ENCODE data around the gene CRPPA. TPM values are rescaled to one million over a fixed set of nuclear protein-coding genes. Genes with fewer than 3 reads are reported as not detected.

The CRPPA gene
- total and polyA plus RNA-seq, 2 of the 4 experiments (the other 2 are of a cell fraction): 0.67 to 1.3 TPM

DNA sequence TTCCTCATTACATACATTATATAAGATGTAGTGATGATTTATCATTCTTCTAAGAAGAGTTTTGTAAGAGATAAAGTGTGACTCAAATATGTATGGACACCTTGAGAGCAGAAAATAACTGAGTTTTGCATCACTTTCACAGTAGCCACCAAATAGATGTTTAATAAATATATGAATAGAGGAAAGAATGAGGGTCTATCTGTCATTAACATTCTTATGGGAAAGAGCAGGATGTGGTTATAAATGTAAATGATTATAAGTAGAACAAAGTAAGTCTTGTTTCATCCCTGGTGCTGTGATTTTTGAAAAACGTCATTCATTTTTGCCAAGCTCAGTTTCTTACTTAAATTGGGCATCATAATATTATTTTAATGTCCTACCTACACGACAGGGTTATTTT lies 15.0 kb upstream of the CRPPA start:
- Histone ChIP-seq H4K20me1 (ENCODE audit: insufficient read depth, low read length) (no peaks in the 10 kb centered on the region), H2BK5ac (ENCODE audit: low read depth, low read length, poor library complexity, severe bottlenecking) (no peak overlapping the region), H3K9ac (ENCODE audit: low read depth, low read length) (no peak overlapping the region), H3K79me1 (ENCODE audit: low read depth in 1 of 2, low read length in 2 of 2) (no peaks in the 10 kb centered on the region), H4K5ac (ENCODE audit: low read depth, low read length) (no peak overlapping the region), H2AK5ac (ENCODE audit: low read depth, low read length) (no peak overlapping the region), H3K4me3 (ENCODE audit: insufficient read depth, low read depth, low read length) (no peak overlapping the region), H4K91ac (ENCODE audit: insufficient read depth, low read depth, low read length) (no peak overlapping the region), H3K56ac (ENCODE audit: extremely low read depth, insufficient read depth, low read length) (no peak overlapping the region), H2AK9ac (replicated peaks; ENCODE audit: low read depth, low read length, poor library complexity) (no peak overlapping the region), H3K36me3 (ENCODE audit: control insufficient read depth, insufficient read depth, low read length) (no peaks in the 10 kb centered on the region), H3K27ac (ENCODE audit: insufficient read depth, low read length) (no peak overlapping the region), H3K18ac (ENCODE audit: low read depth, low read length) (no peak overlapping the region), H3K4me1 (ENCODE audit: control insufficient read depth, insufficient read depth, low read length) (no peaks in the 10 kb centered on the region), H2BK20ac (ENCODE audit: low read depth, low read length) (no peak overlapping the region), H3K27me3 (ENCODE audit: control insufficient read depth, insufficient read depth, low read length) (no peaks in the 10 kb centered on the region), H3K23ac (ENCODE audit: low read depth, low read length) (no peak overlapping the region), H3K4me2 (ENCODE audit: low read depth, low read length) (no peak overlapping the region), H2AFZ (replicated peaks; ENCODE audit: low read length, poor library complexity) (no peak overlapping the region), H2BK15ac (ENCODE audit: low read depth, low read length) (no peak overlapping the region), H3K9me3 (ENCODE audit: control insufficient read depth, insufficient read depth, low read length) (no peaks in the 10 kb centered on the region), H3K14ac (replicated peaks; ENCODE audit: low read depth, low read length) (no peak overlapping the region), H4K8ac (ENCODE audit: low read depth in 2 of 2, low read length in 2 of 2) (no peak overlapping the region), H3K4ac (ENCODE audit: low read depth, low read length) (no peak overlapping the region), H3K9me1 (ENCODE audit: insufficient read depth, low read length) (no peaks in the 10 kb centered on the region), H2BK120ac (ENCODE audit: low read depth, low read length) (no peak overlapping the region)
- intact Hi-C loops (cut with micrococcal nuclease): no loop called here
- in situ Hi-C loops (cut with MboI; ENCODE audit: low sequenced_read_pairs): no loop called here
- CTCF ChIA-PET: interaction anchor here (0.6 to 1.1 kb wide), 2 partner anchors 15 to 1885 kb away, joined by 3 read pairs; no protein-coding TSS in a partner anchor
- ATAC-seq (ENCODE audit: low read depth) (no peak), DNase-seq (no peak)
- no TSS peak for BruUV-seq (replicated peaks)
- TF ChIP-seq, protein P1, sequence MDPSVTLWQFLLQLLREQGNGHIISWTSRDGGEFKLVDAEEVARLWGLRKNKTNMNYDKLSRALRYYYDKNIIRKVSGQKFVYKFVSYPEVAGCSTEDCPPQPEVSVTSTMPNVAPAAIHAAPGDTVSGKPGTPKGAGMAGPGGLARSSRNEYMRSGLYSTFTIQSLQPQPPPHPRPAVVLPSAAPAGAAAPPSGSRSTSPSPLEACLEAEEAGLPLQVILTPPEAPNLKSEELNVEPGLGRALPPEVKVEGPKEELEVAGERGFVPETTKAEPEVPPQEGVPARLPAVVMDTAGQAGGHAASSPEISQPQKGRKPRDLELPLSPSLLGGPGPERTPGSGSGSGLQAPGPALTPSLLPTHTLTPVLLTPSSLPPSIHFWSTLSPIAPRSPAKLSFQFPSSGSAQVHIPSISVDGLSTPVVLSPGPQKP (IDR thresholded peaks at IDR 0.05; ENCODE audit: borderline replicate concordance, low read depth, low read length): no peak
- TF ChIP-seq FOS (IDR thresholded peaks at IDR 0.05; ENCODE audit: low read depth, low read length): no peak
- no peak for TF ChIP-seq RFX5 (IDR thresholded peaks at IDR 0.05; ENCODE audit: low read depth, low read length)
- no peak for TF ChIP-seq POLR2A (IDR thresholded peaks at IDR 0.05; ENCODE audit: low read depth, low read length)
- no peak for TF ChIP-seq NFE2L2 (IDR thresholded peaks at IDR 0.05; ENCODE audit: low read depth, low read length)
- TF ChIP-seq CHD1 (IDR thresholded peaks at IDR 0.05; ENCODE audit: low read depth, low read length): no peak
- TF ChIP-seq MXI1 (IDR thresholded peaks at IDR 0.05; ENCODE audit: borderline replicate concordance, low read depth, low read length): no peak
- no peak for TF ChIP-seq RAD21 (IDR thresholded peaks at IDR 0.05; ENCODE audit: low read length)
- TF ChIP-seq CEBPB (IDR thresholded peaks at IDR 0.05; ENCODE audit: low read depth, low read length): no peak
- no peak for TF ChIP-seq SMC3 (IDR thresholded peaks at IDR 0.05; ENCODE audit: low read depth, low read length)
- TF ChIP-seq MAZ (IDR thresholded peaks at IDR 0.05; ENCODE audit: borderline replicate concordance, low read depth, low read length): no peak
- TF ChIP-seq, protein P2, sequence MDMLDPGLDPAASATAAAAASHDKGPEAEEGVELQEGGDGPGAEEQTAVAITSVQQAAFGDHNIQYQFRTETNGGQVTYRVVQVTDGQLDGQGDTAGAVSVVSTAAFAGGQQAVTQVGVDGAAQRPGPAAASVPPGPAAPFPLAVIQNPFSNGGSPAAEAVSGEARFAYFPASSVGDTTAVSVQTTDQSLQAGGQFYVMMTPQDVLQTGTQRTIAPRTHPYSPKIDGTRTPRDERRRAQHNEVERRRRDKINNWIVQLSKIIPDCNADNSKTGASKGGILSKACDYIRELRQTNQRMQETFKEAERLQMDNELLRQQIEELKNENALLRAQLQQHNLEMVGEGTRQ (IDR thresholded peaks at IDR 0.05; ENCODE audit: low read depth, low read length): no peak
- no peak for TF ChIP-seq BHLHE40 (IDR thresholded peaks at IDR 0.05; ENCODE audit: low read depth, low read length)
- no peak for TF ChIP-seq RCOR1 (IDR thresholded peaks at IDR 0.05; ENCODE audit: insufficient replicate concordance, low read length)
- no peak for TF ChIP-seq MAFK (IDR thresholded peaks at IDR 0.05; ENCODE audit: low read depth, low read length)
- TF ChIP-seq, protein P3, sequence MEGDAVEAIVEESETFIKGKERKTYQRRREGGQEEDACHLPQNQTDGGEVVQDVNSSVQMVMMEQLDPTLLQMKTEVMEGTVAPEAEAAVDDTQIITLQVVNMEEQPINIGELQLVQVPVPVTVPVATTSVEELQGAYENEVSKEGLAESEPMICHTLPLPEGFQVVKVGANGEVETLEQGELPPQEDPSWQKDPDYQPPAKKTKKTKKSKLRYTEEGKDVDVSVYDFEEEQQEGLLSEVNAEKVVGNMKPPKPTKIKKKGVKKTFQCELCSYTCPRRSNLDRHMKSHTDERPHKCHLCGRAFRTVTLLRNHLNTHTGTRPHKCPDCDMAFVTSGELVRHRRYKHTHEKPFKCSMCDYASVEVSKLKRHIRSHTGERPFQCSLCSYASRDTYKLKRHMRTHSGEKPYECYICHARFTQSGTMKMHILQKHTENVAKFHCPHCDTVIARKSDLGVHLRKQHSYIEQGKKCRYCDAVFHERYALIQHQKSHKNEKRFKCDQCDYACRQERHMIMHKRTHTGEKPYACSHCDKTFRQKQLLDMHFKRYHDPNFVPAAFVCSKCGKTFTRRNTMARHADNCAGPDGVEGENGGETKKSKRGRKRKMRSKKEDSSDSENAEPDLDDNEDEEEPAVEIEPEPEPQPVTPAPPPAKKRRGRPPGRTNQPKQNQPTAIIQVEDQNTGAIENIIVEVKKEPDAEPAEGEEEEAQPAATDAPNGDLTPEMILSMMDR (conservative IDR thresholded peaks at IDR 0.05; ENCODE audit: low read depth, low read length): no peak
- dilution Hi-C loops (cut with HindIII; ENCODE audit: low sequenced_read_pairs, unreplicated experiment): no loop called here
- POLR2A ChIA-PET (ENCODE audit: unreplicated experiment): no interaction called here
- WGBS, 2 experiments (ENCODE audit: extremely low coverage in 2 of 2, insufficient read length in 1 of 2): no CpG with 5 or more reads among the region's 2 CpGs

Data from IMR-90 (cell line).